Stimulated activated CD4-positive, alpha-beta T cell treated with anti-CD3 and anti-CD28 coated beads, Interleukin-2, amount 100 ng/mL, for 24 hours (primary cell): Measurements from ENCODE around the gene TMEM200B.
"Not testable (repeated sequence)": the region's sequence is repeated elsewhere in the genome, so short reads cannot be mapped to it uniquely, and the experiment has no call there.

ENCODE experiments used
- DNase-seq, 2 donors: peaks; one replicate each; pipeline ENCODE4 v3.0.0-alpha.2; 2020

TMEM200B gene

GRCh38 chr1:29123887-29124365, at the start of gene TMEM200B:
Gene TMEM200B (minus strand): TSS chr1:29123903. CDS start chr1:29121828, 2,075 bp downstream.
- DNase-seq = peak in 1 of 2 donors; percentile 44

GRCh38 chr1:29172415-29172939, 48.8 kb upstream of the TMEM200B start:
- no peak for DNase-seq

GRCh38 chr1:29171521-29171920, 47.8 kb upstream of the TMEM200B start:
- no peak for DNase-seq

- DNase-seq = no peak
Observed at GRCh38 chr1:29171089-29171488, 47.4 kb upstream of the TMEM200B start.

GRCh38 chr1:29169976-29170375, 46.3 kb upstream of the TMEM200B start:
- DNase-seq = no peak

GRCh38 chr1:29167904-29168303, 44.2 kb upstream of the TMEM200B start:
- DNase-seq = no peak

GRCh38 chr1:29166291-29166878, 42.7 kb upstream of the TMEM200B start:
- DNase-seq = no peak

GRCh38 chr1:29164588-29164987, 40.9 kb upstream of the TMEM200B start:
- DNase-seq = no peak

GRCh38 chr1:29162476-29163138, 38.9 kb upstream of the TMEM200B start:
- no peak for DNase-seq

GRCh38 chr1:29162025-29162424, 38.3 kb upstream of the TMEM200B start:
- no peak for DNase-seq

GRCh38 chr1:29159773-29160172, 36.1 kb upstream of the TMEM200B start:
- DNase-seq = no peak

- DNase-seq = no peak
Observed at GRCh38 chr1:29157269-29157601, 33.5 kb upstream of the TMEM200B start.

- DNase-seq = no peak
Observed at GRCh38 chr1:29156543-29157268, 33.0 kb upstream of the TMEM200B start.

GRCh38 chr1:29152046-29152805, 28.5 kb upstream of the TMEM200B start:
- no peak for DNase-seq

- not testable (repeated sequence) for DNase-seq
Observed at GRCh38 chr1:29150346-29150745, 26.6 kb upstream of the TMEM200B start.

- DNase-seq = no peak
Observed at GRCh38 chr1:29148656-29149491, 25.2 kb upstream of the TMEM200B start.

GRCh38 chr1:29145739-29146437, 22.2 kb upstream of the TMEM200B start:
- no peak for DNase-seq

GRCh38 chr1:29144178-29144577, 20.5 kb upstream of the TMEM200B start:
- DNase-seq = no peak

- no peak for DNase-seq
Observed at GRCh38 chr1:29142714-29143113, 19.0 kb upstream of the TMEM200B start.

- DNase-seq = no peak
Observed at GRCh38 chr1:29136391-29136915, 12.8 kb upstream of the TMEM200B start.

GRCh38 chr1:29134695-29135028, 11.0 kb upstream of the TMEM200B start:
- no peak for DNase-seq
